Esophagus (tissue), 2 donors: Measurements from ENCODE around the gene PPP1R14B. TPM values are rescaled to one million over a fixed set of nuclear protein-coding genes. Genes with fewer than 3 reads are reported as not detected.

Experiments used
- H3K27ac ChIP-seq, 2 donors: one replicate each; pipeline ENCODE4 v1.5.1; 2013; ENCODE audit warnings: low read depth in 2 of 2, mild to moderate bottlenecking in 2 of 2, inconsistent platforms in 1 of 2, low read length in 1 of 2, moderate library complexity in 1 of 2
- H3K27me3 ChIP-seq, 2 donors: one replicate each; pipeline ENCODE4 v1.6.1; 2013; ENCODE audit warnings: low read length in 2 of 2, control low read depth in 1 of 2, mild to moderate bottlenecking in 1 of 2; ENCODE audit not compliant: insufficient read depth in 2 of 2, control insufficient read depth in 1 of 2
- H3K36me3 ChIP-seq, 2 donors: one replicate each; pipeline ENCODE4 v1.6.1; 2013; ENCODE audit warnings: low read length in 1 of 2; ENCODE audit not compliant: control insufficient read depth in 2 of 2, insufficient read depth in 2 of 2
- H3K4me1 ChIP-seq, 2 donors: one replicate each; pipeline ENCODE4 v1.6.1; 2013; ENCODE audit warnings: low read length in 1 of 2; ENCODE audit not compliant: control insufficient read depth in 2 of 2, insufficient read depth in 2 of 2
- H3K4me3 ChIP-seq, 2 donors: one replicate each; pipeline ENCODE4 v1.5.1; 2013; ENCODE audit warnings: low read length in 2 of 2, mild to moderate bottlenecking in 2 of 2, low read depth in 1 of 2, moderate library complexity in 1 of 2
- H3K9me3 ChIP-seq, 2 donors: one replicate each; pipeline ENCODE4 v1.6.1; 2013; ENCODE audit warnings: mild to moderate bottlenecking in 2 of 2, low read depth in 1 of 2, low read length in 1 of 2, moderate library complexity in 1 of 2; ENCODE audit not compliant: control insufficient read depth in 2 of 2, insufficient read depth in 1 of 2
- WGBS, 2 donors: extraction: QIAGEN DNeasy Blood & Tissue Kit; methylation state at CpG; one replicate each; pipeline ENCODE4 v1.1.7; 2013; 5-methylcytosine and 5-hydroxymethylcytosine counted together
- polyA plus RNA-seq, 2 donors: library from polyadenylated mRNA; stranded (reverse); fragments of 200-250 nt; gene quantifications; one replicate each; pipeline ENCODE4 v1.2.3, GENCODE V29; 2013
- donor health status: healthy with polysubstance abuse.
- donor health status: Bipolar disorder and iron deficiency.

PPP1R14B gene
- polyA plus RNA-seq, 2 donors: 211 to 349 TPM

GRCh38 chr11:64206457-64207255, 40.1 kb downstream of the PPP1R14B start, which contains the start of gene FERMT3:
Gene FERMT3 (plus strand): TSS chr11:64206721. CDS start chr11:64207365, 644 bp downstream.
- WGBS, 2 donors: 55 to 75% methylated on average over 24 to 27 of the region's 27 CpGs
- Histone ChIP-seq H3K9me3 (no peaks in the 10 kb centered on the region), H3K27ac (peak within 1 kb of the TSS; percentile 73 to 76), H3K4me3 (peak within 1 kb of the TSS; percentile 26 to 47), H3K27me3 (no peaks in the 10 kb centered on the region), H3K36me3 (peaks cover 13 to 26% of the 10 kb centered on the region in 2 donors), H3K4me1 (peaks cover 0 to 6% of the 10 kb centered on the region in 2 donors)

GRCh38 chr11:64204464-64204989, 42.2 kb downstream of the PPP1R14B start:
- no peak overlapping the region for H3K27ac ChIP-seq
- H3K4me3 ChIP-seq: no peak overlapping the region
- H3K4me1 ChIP-seq: peaks cover 0 to 6% of the 10 kb centered on the region in 2 donors
- peaks cover 17 to 33% of the 10 kb centered on the region in 2 donors for H3K36me3 ChIP-seq
- H3K9me3 ChIP-seq: no peaks in the 10 kb centered on the region
- H3K27me3 ChIP-seq: no peaks in the 10 kb centered on the region
- 25 to 29% methylated on average over 7 of the region's 7 CpGs for WGBS, 2 donors

GRCh38 chr11:64204080-64204440, 42.7 kb downstream of the PPP1R14B start:
- Histone ChIP-seq H3K27me3 (no peaks in the 10 kb centered on the region), H3K27ac (no peak overlapping the region), H3K36me3 (peaks cover 17 to 33% of the 10 kb centered on the region in 2 donors), H3K9me3 (no peaks in the 10 kb centered on the region), H3K4me3 (no peak overlapping the region), H3K4me1 (peaks cover 0 to 6% of the 10 kb centered on the region in 2 donors)
- 73 to 86% methylated on average over 16 of the region's 16 CpGs for WGBS, 2 donors

- Histone ChIP-seq H3K9me3 (no peaks in the 10 kb centered on the region), H3K4me1 (peaks cover 0 to 3% of the 10 kb centered on the region in 2 donors), H3K36me3 (peaks cover 17 to 33% of the 10 kb centered on the region in 2 donors), H3K27ac (no peak overlapping the region), H3K27me3 (no peaks in the 10 kb centered on the region), H3K4me3 (no peak overlapping the region)
- WGBS, 2 donors: 88 to 90% methylated on average over 27 of the region's 27 CpGs
These were observed 43.2 kb downstream of the PPP1R14B start for GRCh38 chr11:64203421-64204079.

- H3K4me3 ChIP-seq: no peak overlapping the region
- H3K4me1 ChIP-seq: peaks cover 0 to 2% of the 10 kb centered on the region in 2 donors
- peaks cover 17 to 33% of the 10 kb centered on the region in 2 donors for H3K36me3 ChIP-seq
- WGBS, 2 donors: 96 to 97% methylated on average over 9 of the region's 9 CpGs
- H3K27ac ChIP-seq: no peak overlapping the region
- no peaks in the 10 kb centered on the region for H3K27me3 ChIP-seq
- no peaks in the 10 kb centered on the region for H3K9me3 ChIP-seq
These were observed 43.8 kb downstream of the PPP1R14B start for GRCh38 chr11:64202992-64203391.

- Histone ChIP-seq H3K27me3 (no peaks in the 10 kb centered on the region), H3K36me3 (peaks cover 21 to 43% of the 10 kb centered on the region in 2 donors), H3K27ac (no peak overlapping the region)
These were observed 45.2 kb downstream of the PPP1R14B start for GRCh38 chr11:64201543-64201942.

GRCh38 chr11:64198511-64198910, 48.2 kb downstream of the PPP1R14B start:
- Histone ChIP-seq H3K27ac (no peak overlapping the region), H3K36me3 (peaks cover 21 to 48% of the 10 kb centered on the region in 2 donors), H3K4me1 (no peaks in the 10 kb centered on the region), H3K27me3 (no peaks in the 10 kb centered on the region), H3K4me3 (no peak overlapping the region), H3K9me3 (no peaks in the 10 kb centered on the region)
- 96 to 97% methylated on average over 2 of the region's 2 CpGs for whole genome bisulfite sequencing, 2 donors

More at GRCh38 chr11:64201543-64201942, 45.2 kb downstream of the PPP1R14B start:
- Histone ChIP-seq H3K4me3 (no peak overlapping the region), H3K4me1 (no peaks in the 10 kb centered on the region), H3K9me3 (no peaks in the 10 kb centered on the region)
- 67 to 82% methylated on average over 3 of the region's 3 CpGs for WGBS, 2 donors

GRCh38 chr11:64196626-64197025, 50.1 kb downstream of the PPP1R14B start:
- H3K36me3 ChIP-seq: peaks cover 11 to 39% of the 10 kb centered on the region in 2 donors
- no peaks in the 10 kb centered on the region for H3K4me1 ChIP-seq
- H3K27me3 ChIP-seq: no peaks in the 10 kb centered on the region
- no peak overlapping the region for H3K27ac ChIP-seq
- H3K9me3 ChIP-seq: no peaks in the 10 kb centered on the region
- WGBS, 2 donors: 76 to 77% methylated on average over 9 of the region's 9 CpGs
- H3K4me3 ChIP-seq: no peak overlapping the region
